RCC 7860 (cell line): ENCODE measurements around the gene CALHM5.

Source experiments
- DNase-seq: peaks from one replicate; pipeline ENCODE4 v3.0.0-alpha.2; 2015; ENCODE audit warnings: low spot score
- FAIRE-seq: peaks from 2 replicates; lab custom pipeline; 2012; peaks lifted over from hg19 to GRCh38; lab: Jason Lieb, UNC

The CALHM5 gene

DNA sequence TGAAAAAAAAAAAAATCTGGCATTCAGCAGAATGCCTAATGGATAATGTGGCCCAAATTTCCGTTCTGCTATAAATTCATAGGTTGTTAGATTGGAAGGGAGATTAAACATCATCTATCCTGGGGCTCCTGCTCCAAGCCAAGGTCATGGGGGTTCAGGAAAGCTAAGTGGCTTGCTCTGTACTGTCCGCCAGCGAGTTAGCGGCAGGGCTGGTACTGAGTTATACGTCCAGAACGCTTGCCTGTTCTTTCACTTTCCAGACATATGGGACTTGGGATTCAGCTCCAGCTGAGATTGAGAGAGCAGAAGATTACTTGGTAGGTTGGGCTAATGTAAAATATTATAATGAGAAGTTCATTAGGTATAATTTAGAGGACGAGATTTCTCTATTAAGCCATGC lies 60.7 kb downstream of the CALHM5 start:
- no peak for DNase-seq
- no peak for FAIRE-seq
